CD8-positive, alpha-beta memory T cell (primary cell): ENCODE measurements around the gene SORCS1. TPM values are rescaled to one million over a fixed set of nuclear protein-coding genes. Genes with fewer than 3 reads are reported as not detected.

ENCODE experiments used
- CTCF ChIA-PET: fragments of 350-600 bp; sonication (Branson Sonifier 250); formaldehyde crosslinking; loops from one replicate; lab custom pipeline; 2021; ENCODE audit warnings: antibody characterized with exemption; lab: Charles Lee
- POLR2A ChIA-PET: fragments of 350-600 bp; sonication (Branson Sonifier 250); formaldehyde crosslinking; loops from one replicate; lab custom pipeline; 2021; ENCODE audit warnings: antibody characterized with exemption; lab: Charles Lee
- DNase-seq, 5 donors: peaks; one replicate each; pipeline versions ENCODE4 v3.0.0 to v3.0.0-alpha.2; 2020 to 2022; ENCODE audit warnings: mixed read lengths in 1 of 5
- H3K27ac ChIP-seq: one replicate; pipeline ENCODE4 v1.7.0; 2013; ENCODE audit warnings: low read depth, mild to moderate bottlenecking, low read length, moderate library complexity
- H3K27me3 ChIP-seq: 2 replicates; pipeline ENCODE4 v1.7.0; 2013; ENCODE audit warnings: low read length, mild to moderate bottlenecking; ENCODE audit not compliant: insufficient read depth, poor library complexity, severe bottlenecking
- H3K36me3 ChIP-seq: 2 replicates; pipeline ENCODE4 v1.7.0; 2013; ENCODE audit warnings: mild to moderate bottlenecking, low read length, moderate library complexity; ENCODE audit not compliant: insufficient read depth
- H3K4me1 ChIP-seq: 2 replicates; pipeline ENCODE4 v1.7.0; 2013; ENCODE audit warnings: mild to moderate bottlenecking, low read length, moderate library complexity; ENCODE audit not compliant: insufficient read depth
- H3K4me3 ChIP-seq: 2 replicates; pipeline ENCODE4 v1.7.0; 2013; ENCODE audit warnings: mild to moderate bottlenecking, low read length
- H3K9me3 ChIP-seq: 2 replicates; pipeline ENCODE4 v1.7.0; 2013; ENCODE audit warnings: mild to moderate bottlenecking, low read length
- H3K27ac Mint-ChIP-seq, 8 donors: one replicate each; pipeline ENCODE4 v1.8.0; 2020 to 2021; ENCODE audit warnings: mixed read lengths in 8 of 8, mild to moderate bottlenecking in 6 of 8, inconsistent platforms in 3 of 8, moderate library complexity in 3 of 8
- H3K27me3 Mint-ChIP-seq, 2 donors: one replicate each; pipeline ENCODE4 v1.8.0; 2020 to 2021; ENCODE audit warnings: mixed read lengths in 2 of 2, mild to moderate bottlenecking in 1 of 2, moderate library complexity in 1 of 2
- H3K36me3 Mint-ChIP-seq, 3 donors: one replicate each; pipeline ENCODE4 v1.8.0; 2020 to 2021; ENCODE audit warnings: mixed read lengths in 3 of 3, inconsistent platforms in 1 of 3, mild to moderate bottlenecking in 1 of 3
- H3K4me1 Mint-ChIP-seq, 3 donors: one replicate each; pipeline ENCODE4 v1.8.0; 2020 to 2021; ENCODE audit warnings: mixed read lengths in 3 of 3, inconsistent platforms in 1 of 3, mild to moderate bottlenecking in 1 of 3
- H3K4me3 Mint-ChIP-seq, 7 donors: one replicate each; pipeline ENCODE4 v1.8.0; 2020 to 2021; ENCODE audit warnings: mixed read lengths in 7 of 7, mild to moderate bottlenecking in 6 of 7, moderate library complexity in 4 of 7, inconsistent platforms in 2 of 7
- H3K9me3 Mint-ChIP-seq, 5 donors: one replicate each; pipeline ENCODE4 v1.8.0; 2020 to 2022; ENCODE audit warnings: mixed read lengths in 5 of 5, mild to moderate bottlenecking in 3 of 5, moderate library complexity in 2 of 5, inconsistent platforms in 1 of 5
- polyA plus RNA-seq: library from polyadenylated mRNA; unstranded; fragments of 300-500 nt; fragmentation: Illumina TruSeq; gene quantifications from one replicate; pipeline ENCODE4 v1.2.3, GENCODE V29; 2021
- total RNA-seq, 2 experiments: library from RNA; stranded (reverse); gene quantifications; one replicate each; pipeline ENCODE4 v1.2.3, GENCODE V29; 2021

The SORCS1 gene
- total and polyA plus RNA-seq, 3 experiments from 2014 or later, result not detected

GRCh38 chr10:106972381-106972780, 192.1 kb downstream of the SORCS1 start:
- H3K9me3 Mint-ChIP-seq, result peaks cover 3 to 20% (median 7%) of the 10 kb centered on the region in 5 donors
- Histone ChIP-seq H3K27me3 (no peaks in the 10 kb centered on the region), H3K4me3 (no peak overlapping the region), H3K4me1 (no peaks in the 10 kb centered on the region), H3K27ac (no peak overlapping the region), H3K36me3 (no peaks in the 10 kb centered on the region), H3K9me3 (no peaks in the 10 kb centered on the region)
- no peak for DNase-seq
- no peaks in the 10 kb centered on the region for H3K4me1 Mint-ChIP-seq
- no peaks in the 10 kb centered on the region for H3K27me3 Mint-ChIP-seq
- no peak overlapping the region for H3K4me3 Mint-ChIP-seq
- H3K36me3 Mint-ChIP-seq, result peaks cover 0 to 4% (median 0%) of the 10 kb centered on the region in 3 donors
- H3K27ac Mint-ChIP-seq, result no peak overlapping the region
- ChIA-PET CTCF (interaction anchor here (1.0 kb wide), 1 partner anchor 9 kb away, joined by 3 read pairs; no protein-coding TSS in a partner anchor), POLR2A (no interaction called here)

DNA sequence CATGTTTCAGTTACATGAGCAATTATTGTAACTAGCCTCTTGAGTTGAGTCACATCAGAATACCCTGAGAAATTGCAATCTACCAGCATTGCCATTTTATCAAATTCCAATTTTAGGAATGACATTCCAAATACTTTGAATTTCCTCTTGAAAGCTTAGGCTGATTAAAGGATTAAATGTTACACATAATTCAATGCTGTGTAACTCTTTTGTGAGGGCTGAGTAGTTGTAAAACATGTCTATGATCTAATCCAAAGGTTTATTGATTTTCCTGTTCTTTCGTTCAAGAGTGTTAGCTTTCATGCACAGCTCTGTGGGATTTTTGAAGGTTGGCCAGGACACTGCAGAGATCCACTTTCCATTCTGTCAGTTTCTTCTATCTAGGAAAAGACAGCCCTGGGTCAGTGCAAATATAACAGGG, 193.1 kb downstream of the SORCS1 start:
- Histone ChIP-seq H3K27me3 (no peaks in the 10 kb centered on the region), H3K27ac (no peak overlapping the region), H3K4me1 (no peaks in the 10 kb centered on the region), H3K36me3 (no peaks in the 10 kb centered on the region), H3K9me3 (no peaks in the 10 kb centered on the region), H3K4me3 (no peak overlapping the region)
- Mint-ChIP-seq H3K9me3 (peaks cover 0 to 25% (median 4%) of the 10 kb centered on the region in 5 donors), H3K36me3 (no peaks in the 10 kb centered on the region), H3K27ac (no peak overlapping the region), H3K27me3 (no peaks in the 10 kb centered on the region), H3K4me3 (no peak overlapping the region), H3K4me1 (no peaks in the 10 kb centered on the region)
- DNase-seq, result no peak
- ChIA-PET POLR2A (no interaction called here), CTCF (no interaction called here)

- DNase-seq, result no peak
- Histone ChIP-seq H3K36me3 (no peaks in the 10 kb centered on the region), H3K9me3 (no peaks in the 10 kb centered on the region), H3K27me3 (no peaks in the 10 kb centered on the region), H3K27ac (no peak overlapping the region), H3K4me3 (no peak overlapping the region), H3K4me1 (no peaks in the 10 kb centered on the region)
- no peak overlapping the region for H3K27ac Mint-ChIP-seq
- no peaks in the 10 kb centered on the region for H3K4me1 Mint-ChIP-seq
- peaks cover 0 to 21% (median 10%) of the 10 kb centered on the region in 5 donors for H3K9me3 Mint-ChIP-seq
- CTCF ChIA-PET, result no interaction called here
- no peak overlapping the region for H3K4me3 Mint-ChIP-seq
- POLR2A ChIA-PET, result no interaction called here
- H3K36me3 Mint-ChIP-seq, result no peaks in the 10 kb centered on the region
- H3K27me3 Mint-ChIP-seq, result no peaks in the 10 kb centered on the region
Observed at GRCh38 chr10:106967452-106967851, 197.1 kb downstream of the SORCS1 start.

GRCh38 chr10:106960812-106961211, 203.7 kb downstream of the SORCS1 start:
- Mint-ChIP-seq H3K4me3 (no peak overlapping the region), H3K27me3 (peaks cover 0 to 2% of the 10 kb centered on the region in 2 donors), H3K4me1 (no peaks in the 10 kb centered on the region), H3K27ac (no peak overlapping the region), H3K36me3 (no peaks in the 10 kb centered on the region), H3K9me3 (peaks cover 0 to 14% (median 8%) of the 10 kb centered on the region in 5 donors)
- no peak overlapping the region for H3K27ac ChIP-seq
- H3K36me3 ChIP-seq, result no peaks in the 10 kb centered on the region
- H3K4me1 ChIP-seq, result no peaks in the 10 kb centered on the region
- DNase-seq, result no peak
- ChIA-PET CTCF (no interaction called here), POLR2A (no interaction called here)
- no peak overlapping the region for H3K4me3 ChIP-seq
- no peaks in the 10 kb centered on the region for H3K27me3 ChIP-seq
- no peaks in the 10 kb centered on the region for H3K9me3 ChIP-seq

GRCh38 chr10:106959521-106959920, 205.0 kb downstream of the SORCS1 start:
- H3K9me3 Mint-ChIP-seq, result peaks cover 0 to 14% (median 8%) of the 10 kb centered on the region in 5 donors
- ChIA-PET POLR2A (no interaction called here), CTCF (no interaction called here)
- Histone ChIP-seq H3K4me3 (no peak overlapping the region), H3K27ac (no peak overlapping the region), H3K4me1 (no peaks in the 10 kb centered on the region), H3K9me3 (no peaks in the 10 kb centered on the region), H3K27me3 (no peaks in the 10 kb centered on the region), H3K36me3 (no peaks in the 10 kb centered on the region)
- DNase-seq, result no peak
- H3K36me3 Mint-ChIP-seq, result no peaks in the 10 kb centered on the region
- no peak overlapping the region for H3K4me3 Mint-ChIP-seq
- H3K27me3 Mint-ChIP-seq, result peaks cover 0 to 4% of the 10 kb centered on the region in 2 donors
- H3K4me1 Mint-ChIP-seq, result no peaks in the 10 kb centered on the region
- no peak overlapping the region for H3K27ac Mint-ChIP-seq

DNA sequence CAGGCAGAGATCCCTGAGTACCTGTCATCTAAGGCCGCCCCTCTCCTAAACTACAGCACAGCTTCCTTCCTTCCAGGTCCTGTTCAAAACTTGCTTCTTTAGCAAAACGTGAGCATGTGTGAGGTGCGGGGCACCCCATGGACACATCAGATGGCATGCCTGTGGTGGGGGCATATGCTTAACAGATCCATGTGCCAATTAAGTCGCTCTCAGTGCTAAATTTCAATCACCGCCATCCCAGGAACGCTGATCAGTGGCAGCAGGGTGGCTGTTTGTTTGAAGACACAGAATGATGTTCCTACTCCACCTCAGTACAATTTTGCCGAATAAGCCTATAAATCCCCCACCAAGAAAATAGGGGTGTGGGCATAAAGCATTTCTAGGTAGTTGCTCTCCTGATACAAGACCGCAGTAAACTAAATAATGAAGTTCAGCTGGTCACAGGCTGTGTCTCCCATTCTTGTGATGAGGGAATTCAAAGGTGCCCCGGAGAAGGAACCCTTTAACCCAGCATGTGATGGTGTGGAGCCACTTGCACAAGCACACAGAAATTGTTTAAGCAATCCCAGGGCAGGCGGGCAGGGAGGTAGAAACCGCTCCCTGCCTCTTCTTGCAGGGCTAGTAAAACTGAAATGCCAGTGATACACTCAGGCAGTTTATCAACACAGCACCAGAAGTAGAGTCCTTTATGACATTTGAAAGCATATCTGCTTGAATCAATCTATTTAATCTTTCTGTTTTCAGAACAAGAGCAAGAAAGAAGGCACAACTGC, 205.7 kb downstream of the SORCS1 start:
- CTCF ChIA-PET, result no interaction called here
- H3K27me3 ChIP-seq, result no peaks in the 10 kb centered on the region
- no peak overlapping the region for H3K4me3 ChIP-seq
- DNase-seq, result no peak
- Mint-ChIP-seq H3K27ac (no peak overlapping the region), H3K4me1 (no peaks in the 10 kb centered on the region), H3K9me3 (peaks cover 2 to 14% (median 8%) of the 10 kb centered on the region in 5 donors), H3K27me3 (peaks cover 0 to 4% of the 10 kb centered on the region in 2 donors), H3K36me3 (no peaks in the 10 kb centered on the region), H3K4me3 (no peak overlapping the region)
- POLR2A ChIA-PET, result no interaction called here
- no peaks in the 10 kb centered on the region for H3K9me3 ChIP-seq
- H3K4me1 ChIP-seq, result no peaks in the 10 kb centered on the region
- H3K36me3 ChIP-seq, result no peaks in the 10 kb centered on the region
- no peak overlapping the region for H3K27ac ChIP-seq

DNA sequence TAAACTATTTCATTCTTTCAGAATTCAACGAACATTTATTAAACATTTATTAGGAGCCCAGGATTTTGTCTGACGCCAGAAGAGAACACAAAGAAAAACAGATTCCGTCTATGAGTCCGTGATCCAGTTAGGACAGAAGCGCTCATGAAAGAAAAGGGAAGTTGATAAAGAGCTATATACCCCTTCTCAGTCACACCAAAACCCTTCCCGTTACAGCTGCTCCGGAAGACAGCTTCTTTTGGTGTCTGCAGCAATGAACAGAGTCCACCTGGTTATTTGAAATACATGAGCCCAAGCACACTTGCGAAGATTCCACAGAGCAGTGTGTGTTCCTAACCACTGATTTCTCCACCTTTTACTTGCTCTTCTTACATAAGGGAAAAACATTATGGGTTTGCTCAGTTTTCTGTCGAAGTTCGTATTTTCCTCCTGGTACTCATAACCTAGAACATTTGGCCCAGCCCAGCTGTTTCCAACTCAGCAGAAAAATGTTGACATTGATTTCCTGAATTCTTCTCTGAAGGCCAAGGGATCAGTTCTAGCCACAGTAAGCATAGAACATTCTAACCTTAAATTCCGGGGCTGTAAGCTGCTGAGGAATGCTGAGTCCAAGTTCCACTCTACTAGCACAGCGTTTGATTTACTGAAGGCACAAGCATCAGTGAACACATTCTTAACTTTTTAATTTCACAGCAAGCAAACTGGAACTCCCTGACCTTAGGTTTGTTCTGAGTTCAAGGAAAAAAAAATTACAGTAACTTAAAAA, 206.5 kb downstream of the SORCS1 start:
- no peaks in the 10 kb centered on the region for H3K27me3 ChIP-seq
- Mint-ChIP-seq H3K27ac (no peak overlapping the region), H3K36me3 (no peaks in the 10 kb centered on the region), H3K4me3 (no peak overlapping the region), H3K27me3 (peaks cover 0 to 4% of the 10 kb centered on the region in 2 donors), H3K4me1 (no peaks in the 10 kb centered on the region), H3K9me3 (peaks cover 2 to 14% (median 8%) of the 10 kb centered on the region in 5 donors)
- no peak overlapping the region for H3K27ac ChIP-seq
- ChIA-PET CTCF (no interaction called here), POLR2A (no interaction called here)
- no peak for DNase-seq
- H3K9me3 ChIP-seq, result no peaks in the 10 kb centered on the region
- H3K36me3 ChIP-seq, result no peaks in the 10 kb centered on the region
- no peak overlapping the region for H3K4me3 ChIP-seq
- H3K4me1 ChIP-seq, result no peaks in the 10 kb centered on the region

DNA sequence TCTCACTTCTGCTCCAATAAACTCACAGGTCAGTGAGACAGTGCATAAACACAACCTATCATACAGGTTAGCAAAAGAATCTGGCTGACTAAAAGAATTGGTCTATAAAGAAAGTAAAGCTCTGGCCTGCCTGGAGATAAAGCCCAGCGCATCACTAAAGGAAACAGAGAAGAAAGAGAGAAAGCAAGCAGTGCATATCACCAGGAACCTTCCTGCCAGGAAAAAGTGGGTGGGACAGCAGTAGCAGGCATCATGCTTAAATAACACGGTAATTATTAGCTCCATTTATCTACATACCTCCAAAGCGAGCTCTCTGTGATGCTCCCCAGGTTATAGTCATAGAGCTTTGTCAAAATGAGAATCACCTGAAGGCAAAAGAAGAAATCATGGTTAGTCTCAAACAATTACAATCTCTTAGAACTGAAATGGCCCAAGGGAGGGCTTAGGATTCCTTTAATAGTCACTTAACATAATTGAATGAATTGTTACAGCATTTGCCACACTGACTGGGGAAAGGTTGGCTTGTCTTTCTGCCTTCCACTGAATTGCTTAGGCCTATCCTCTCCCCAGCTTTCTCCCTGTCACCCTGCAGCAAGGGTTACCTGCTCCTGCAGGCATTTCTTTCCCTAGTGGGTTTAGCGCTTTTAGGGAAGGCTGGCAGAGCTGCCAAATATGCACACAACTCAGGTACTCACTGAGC, 208.1 kb downstream of the SORCS1 start:
- no peak overlapping the region for H3K4me3 Mint-ChIP-seq
- H3K9me3 Mint-ChIP-seq, result peaks cover 1 to 7% (median 4%) of the 10 kb centered on the region in 5 donors
- H3K36me3 Mint-ChIP-seq, result no peaks in the 10 kb centered on the region
- no peaks in the 10 kb centered on the region for H3K4me1 Mint-ChIP-seq
- DNase-seq, result no peak
- H3K27me3 Mint-ChIP-seq, result peaks cover 0 to 4% of the 10 kb centered on the region in 2 donors
- ChIA-PET CTCF (no interaction called here), POLR2A (no interaction called here)
- no peaks in the 10 kb centered on the region for H3K36me3 ChIP-seq
- H3K4me3 ChIP-seq, result no peak overlapping the region
- H3K27ac ChIP-seq, result no peak overlapping the region
- H3K27ac Mint-ChIP-seq, result no peak overlapping the region
- H3K4me1 ChIP-seq, result no peaks in the 10 kb centered on the region
- no peaks in the 10 kb centered on the region for H3K27me3 ChIP-seq
- H3K9me3 ChIP-seq, result no peaks in the 10 kb centered on the region
